ENCODE measurements around the gene MYOT. TPM values are rescaled to one million over a fixed set of nuclear protein-coding genes. Genes with fewer than 3 reads are reported as not detected.

MYOT gene
- total RNA-seq, 2 donors from 2014 or later: not detected

Other genes starting within 250 kb of the MYOT start
- gene KLHL3, start 131.8 kb upstream of the MYOT start, total RNA-seq: 10 to 100 TPM; 17.5 to 24.6 TPM
- 10 to 100 TPM; 37.6 to 38.4 TPM for gene HNRNPA0, start 113.5 kb upstream of the MYOT start, total RNA-seq
- gene PKD2L2, start 21.6 kb downstream of the MYOT start, total RNA-seq: not detected
- 10 to 100 TPM; 46.8 to 54.1 TPM for gene FAM13B, start 165.2 kb downstream of the MYOT start, total RNA-seq
- gene WNT8A, start 216.2 kb downstream of the MYOT start, total RNA-seq: not detected